HG03064 (cell line): Measurements from ENCODE around the gene BCAN.

Source experiments
- ATAC-seq: cut with Tn5 transposase; IDR thresholded peaks from one replicate; pipeline ENCODE4 v1.9.1; 2021; ENCODE audit warnings: low read depth; ENCODE audit not compliant: unreplicated experiment

The BCAN gene

DNA sequence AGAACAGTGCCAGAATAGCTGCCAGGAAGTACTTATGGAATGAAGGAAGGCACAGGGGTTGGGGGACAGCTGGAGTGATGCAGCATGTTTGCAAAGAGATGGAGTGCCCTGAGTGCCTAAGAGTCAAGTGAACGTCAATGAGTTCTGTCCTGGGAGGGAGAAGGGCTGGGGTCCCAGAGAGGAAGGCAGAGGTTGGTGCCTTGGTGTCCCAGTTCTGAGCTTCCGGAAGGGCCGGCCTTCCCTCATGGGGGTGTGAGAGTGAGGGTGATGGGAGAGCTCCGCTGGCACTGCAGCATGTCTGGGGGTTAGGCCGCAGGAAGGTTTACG lies 17.7 kb downstream of the BCAN start:
- ATAC-seq, result no peak

GRCh38 chr1:156659988-156660751 lies 18.3 kb downstream of the BCAN start:
- peak; percentile 45 for ATAC-seq

DNA sequence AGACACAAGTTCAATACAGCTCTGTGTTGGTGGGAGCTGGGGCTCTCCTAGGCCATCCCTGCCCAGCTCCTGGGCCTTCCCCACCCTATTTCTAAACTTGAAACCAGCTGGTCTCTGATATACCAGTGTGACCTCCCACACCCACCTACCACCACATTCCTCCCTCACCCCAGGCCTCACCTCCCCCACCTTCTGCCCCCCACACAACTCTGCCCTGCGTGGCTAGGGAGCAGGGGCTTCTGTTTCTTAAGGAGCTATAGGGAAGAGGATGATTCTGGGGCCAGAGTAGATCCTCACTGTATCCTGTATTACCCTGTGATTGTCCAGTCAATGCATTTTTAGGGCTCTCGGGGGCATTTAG lies 18.8 kb downstream of the BCAN start:
- ATAC-seq, result no peak

GRCh38 chr1:156662005-156662799 lies 20.3 kb downstream of the BCAN start:
- ATAC-seq, result no peak

- no peak for ATAC-seq
Observed at GRCh38 chr1:156662800-156663055, 20.8 kb downstream of the BCAN start.

- ATAC-seq, result no peak
Observed at GRCh38 chr1:156663178-156663577, 21.3 kb downstream of the BCAN start.

DNA sequence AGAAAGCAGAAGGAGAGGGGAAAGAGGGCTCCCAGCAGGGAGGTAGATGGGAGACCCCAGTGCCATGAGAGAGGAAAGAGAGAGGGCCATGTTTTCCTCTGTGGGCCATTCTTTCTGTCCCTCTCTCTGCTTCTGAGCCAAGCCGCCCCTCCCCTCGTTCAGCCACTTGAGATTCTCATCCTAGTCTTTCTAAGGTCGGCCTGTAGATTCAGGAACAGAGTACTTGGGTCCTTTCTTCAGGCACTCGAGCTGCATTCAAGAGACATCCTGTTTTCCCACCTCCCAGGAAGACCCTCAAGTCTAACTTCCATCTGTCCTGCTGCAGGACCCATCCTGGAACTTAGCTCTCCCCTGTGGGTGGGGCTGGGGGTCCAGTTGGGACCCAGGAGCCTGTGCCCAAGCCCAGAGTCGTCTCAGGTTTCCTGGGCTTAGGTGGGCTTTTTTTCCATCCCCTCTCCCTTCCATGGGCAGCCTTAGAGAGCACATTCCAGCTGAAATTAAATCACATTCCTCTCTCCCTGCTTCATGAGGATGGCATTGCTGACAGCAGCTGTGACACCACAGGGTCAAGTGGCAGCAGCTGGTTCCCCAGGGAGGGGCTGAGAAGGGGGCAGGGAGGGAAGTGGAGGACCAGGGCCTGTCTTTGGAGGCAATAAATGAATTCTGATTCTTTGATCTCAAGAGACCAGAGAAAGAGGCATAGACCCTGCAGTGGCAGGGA lies 22.3 kb downstream of the BCAN start:
- ATAC-seq, result no peak

DNA sequence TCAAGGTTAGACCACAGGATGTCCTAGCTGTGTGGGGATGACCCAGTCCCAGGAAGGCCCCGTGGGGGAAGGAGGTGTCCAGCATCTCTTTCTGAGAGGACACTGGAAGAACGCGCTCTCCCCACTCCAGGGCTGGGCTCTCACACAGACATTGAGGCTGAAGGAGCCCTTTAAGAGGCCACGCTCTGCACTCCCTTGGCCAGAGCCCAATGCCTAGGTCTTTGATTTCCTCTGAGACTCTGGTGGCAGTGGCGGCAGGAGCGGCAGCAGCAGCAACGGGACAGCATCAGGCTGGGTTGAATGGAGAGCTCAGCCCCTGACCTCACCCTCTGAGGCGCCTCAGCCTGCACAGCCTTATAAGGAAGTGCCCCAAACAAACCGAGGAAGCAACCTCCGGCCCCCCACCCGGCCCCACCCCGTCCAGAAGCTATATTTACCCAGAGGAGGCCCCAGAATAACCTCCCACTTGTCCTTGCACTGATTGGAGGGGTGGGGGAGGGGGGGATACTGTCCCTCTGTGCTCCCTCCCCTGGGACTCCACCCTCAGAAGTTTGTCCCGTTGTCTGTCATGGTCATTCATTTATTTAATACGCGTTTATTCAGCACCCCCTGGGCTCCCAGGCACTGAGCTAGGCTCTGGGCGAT lies 23.0 kb downstream of the BCAN start:
- ATAC-seq, result no peak

DNA sequence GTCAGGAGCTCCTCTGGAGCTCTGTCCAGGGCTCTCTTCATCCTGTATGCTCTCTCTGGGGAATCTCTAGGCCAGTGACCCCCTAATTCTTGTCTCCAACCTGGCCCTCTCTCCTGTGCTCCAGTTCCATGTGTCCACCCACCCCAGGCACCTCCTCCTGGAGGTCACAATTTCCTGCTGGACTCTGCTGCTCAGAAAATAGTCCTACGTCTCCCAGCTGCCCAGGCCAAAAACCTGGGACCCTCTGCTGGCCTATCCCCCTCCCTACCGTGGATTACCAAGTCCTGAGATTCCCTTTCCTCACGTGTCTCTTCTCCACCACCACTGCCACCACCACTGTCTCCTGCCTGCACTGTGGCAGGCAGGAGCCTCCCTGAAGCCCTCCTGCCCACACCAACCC lies 23.6 kb downstream of the BCAN start:
- no peak for ATAC-seq

GRCh38 chr1:156666862-156667609 lies 25.1 kb downstream of the BCAN start:
- ATAC-seq, result no peak

DNA sequence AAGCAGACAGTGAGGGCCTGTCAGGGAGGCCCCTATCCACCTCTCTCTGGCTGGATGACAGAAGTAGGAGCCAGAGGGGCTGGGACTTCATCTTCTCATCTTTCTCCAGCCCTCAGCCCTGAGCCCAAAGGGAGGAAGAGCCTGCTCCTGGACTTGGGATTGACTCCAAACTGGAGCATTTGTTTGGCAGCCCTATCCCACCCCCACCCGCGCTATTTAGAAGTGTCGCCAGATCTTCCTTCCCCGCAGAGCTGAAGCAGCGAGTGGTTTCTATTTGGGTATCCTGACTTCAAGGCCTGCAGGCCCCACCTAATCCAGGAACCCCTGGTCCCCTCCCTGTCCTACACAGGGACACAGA lies 25.7 kb downstream of the BCAN start:
- no peak for ATAC-seq

GRCh38 chr1:156667968-156668709 lies 26.2 kb downstream of the BCAN start:
- no peak for ATAC-seq

GRCh38 chr1:156668801-156669637 lies 27.1 kb downstream of the BCAN start:
- no peak for ATAC-seq

DNA sequence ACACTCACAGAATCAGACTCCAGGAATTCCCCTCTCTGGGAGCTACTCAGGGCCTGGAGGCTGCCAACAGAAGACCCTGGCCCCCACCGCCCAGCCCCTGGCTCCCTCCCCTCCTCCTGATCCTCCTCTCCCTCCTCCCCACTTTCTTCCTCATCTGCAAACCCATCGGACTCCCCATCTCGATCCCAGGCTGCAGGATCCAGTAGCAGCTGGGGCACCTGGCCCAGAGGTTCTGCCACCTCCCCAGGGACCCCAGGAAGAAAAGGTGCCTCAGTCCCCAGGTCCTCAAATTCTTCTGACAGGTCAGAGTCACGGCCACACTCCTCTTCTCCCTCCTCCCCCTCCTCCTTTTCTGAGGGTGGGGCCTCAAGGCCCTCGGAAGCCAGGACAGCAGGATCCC lies 27.9 kb downstream of the BCAN start:
- no peak for ATAC-seq

GRCh38 chr1:156670359-156670758 lies 28.4 kb downstream of the BCAN start:
- ATAC-seq, result no peak

- ATAC-seq, result no peak
Observed at GRCh38 chr1:156670791-156671190, 28.9 kb downstream of the BCAN start.

DNA sequence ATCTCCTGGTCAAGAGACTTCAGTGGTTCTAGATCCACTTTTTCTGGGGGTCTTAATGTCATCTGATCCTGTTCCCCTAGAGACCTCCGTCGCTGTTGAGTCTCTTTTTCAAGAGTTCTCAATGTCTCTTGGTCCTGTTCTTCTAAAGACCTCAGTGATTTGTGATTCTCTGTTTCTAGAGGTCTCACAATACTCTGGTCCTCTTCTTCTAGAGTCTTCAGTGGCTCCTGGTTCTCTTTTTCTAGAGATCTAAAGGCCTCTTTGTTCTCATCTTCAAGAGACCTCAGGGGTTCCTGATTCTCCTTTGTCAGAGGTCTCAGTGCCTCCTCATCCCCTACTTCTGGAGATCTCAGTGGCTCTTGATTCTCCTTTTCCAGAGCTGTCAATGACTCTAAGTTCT lies 29.9 kb downstream of the BCAN start:
- ATAC-seq, result no peak

- no peak for ATAC-seq
Observed at GRCh38 chr1:156673387-156674121, 31.6 kb downstream of the BCAN start.
